Stimulated activated CD8-positive, alpha-beta memory T cell treated with anti-CD3 and anti-CD28 coated beads, Interleukin-12 subunit alpha, Interleukin-12 subunit beta, amount 100 ng/mL, for 1 hour (primary cell): Measurements from ENCODE around the gene ZSCAN23.
"Not testable (repeated sequence)": the region's sequence is repeated elsewhere in the genome, so short reads cannot be mapped to it uniquely, and the experiment has no call there.

ENCODE experiments used
- DNase-seq: peaks from one replicate; pipeline ENCODE4 v3.0.0-alpha.2; 2020; ENCODE audit warnings: low read depth

The ZSCAN23 gene

DNA sequence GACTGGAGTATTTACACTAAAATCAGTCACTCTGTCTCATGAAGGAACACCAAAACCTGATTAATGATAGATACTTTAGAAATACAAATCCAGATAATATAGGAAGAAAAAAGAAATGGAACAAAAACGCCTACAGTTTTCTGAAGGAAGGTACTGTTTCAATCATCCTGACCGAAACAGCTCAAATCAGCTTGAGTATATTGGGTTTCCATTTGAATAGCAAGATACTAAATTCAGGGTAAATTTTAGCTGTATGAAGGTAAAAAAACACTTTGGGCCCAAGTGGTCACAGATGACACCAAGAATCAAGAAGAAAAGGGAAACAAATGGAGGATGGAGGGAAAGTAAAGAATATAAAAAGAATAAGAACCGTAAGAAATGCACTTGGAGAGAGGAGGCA, 6.9 kb downstream of the ZSCAN23 start:
- DNase-seq, result no peak

DNA sequence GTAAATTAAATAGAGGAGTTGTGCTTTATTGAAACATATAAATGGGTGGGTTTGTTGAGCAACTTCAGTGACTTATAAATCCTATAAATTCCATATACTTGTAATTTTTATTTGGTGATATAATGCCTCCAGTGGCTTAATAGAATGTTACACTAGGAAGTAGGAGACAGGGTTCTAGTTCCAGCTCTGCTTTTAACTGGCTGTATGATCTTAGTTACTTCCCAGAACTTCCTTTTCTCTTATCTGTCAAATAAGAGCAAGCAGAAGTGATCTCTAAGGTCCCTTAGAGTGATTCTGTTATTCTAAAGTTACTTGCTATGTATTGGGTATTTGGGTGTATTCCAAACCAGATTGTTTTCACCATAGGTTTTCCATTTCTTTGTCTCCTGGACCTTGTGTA, 10.2 kb downstream of the ZSCAN23 start:
- no peak for DNase-seq

DNA sequence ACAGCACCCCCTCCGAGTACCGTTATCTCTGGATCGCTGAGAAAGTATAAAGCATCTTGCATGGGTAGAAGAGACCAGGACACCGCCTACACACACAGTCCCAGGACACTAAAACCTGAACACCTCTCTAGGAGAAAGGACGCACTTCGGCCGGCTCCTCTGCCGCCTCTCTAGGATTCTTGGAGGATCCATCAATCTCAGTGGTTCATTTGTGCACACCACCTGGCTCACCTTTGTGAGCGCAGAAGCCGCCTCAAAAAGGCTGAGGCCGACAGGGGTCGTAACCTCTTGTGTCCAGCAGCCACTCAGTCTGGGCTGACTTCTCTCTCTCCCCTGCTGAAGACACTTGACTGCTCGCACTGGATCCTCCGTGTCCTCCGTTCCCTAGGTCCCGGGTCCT, 13.5 kb downstream of the ZSCAN23 start:
- DNase-seq, result no peak

DNA sequence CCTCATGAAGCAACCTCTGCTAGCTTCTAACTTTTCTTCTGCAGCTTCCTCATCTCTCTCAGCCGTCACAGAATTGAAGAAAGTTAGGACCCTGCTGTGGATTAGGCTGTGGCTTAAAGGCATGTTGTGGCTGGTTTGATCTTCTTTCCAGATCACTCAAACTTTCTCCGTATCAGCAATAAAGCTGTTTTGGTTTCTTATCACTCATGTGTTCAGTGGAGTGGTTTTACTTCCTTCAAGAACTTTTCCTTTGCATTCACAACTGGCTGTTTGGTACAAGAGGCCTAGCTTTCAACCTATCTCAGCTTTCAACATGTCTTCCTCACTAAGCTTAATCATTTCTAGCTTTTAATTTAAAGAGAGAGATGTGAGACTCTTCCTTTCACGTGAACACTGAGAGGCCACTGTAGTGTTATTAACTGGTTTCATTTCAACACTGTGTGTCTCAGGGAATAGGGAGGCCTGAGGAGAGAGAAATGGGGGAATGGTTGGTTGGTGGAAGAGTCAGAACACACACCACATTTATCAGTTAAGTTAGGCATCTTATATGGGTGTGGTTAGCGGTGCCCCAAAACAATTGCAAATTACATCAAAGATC, 17.2 kb downstream of the ZSCAN23 start:
- no peak for DNase-seq

DNA sequence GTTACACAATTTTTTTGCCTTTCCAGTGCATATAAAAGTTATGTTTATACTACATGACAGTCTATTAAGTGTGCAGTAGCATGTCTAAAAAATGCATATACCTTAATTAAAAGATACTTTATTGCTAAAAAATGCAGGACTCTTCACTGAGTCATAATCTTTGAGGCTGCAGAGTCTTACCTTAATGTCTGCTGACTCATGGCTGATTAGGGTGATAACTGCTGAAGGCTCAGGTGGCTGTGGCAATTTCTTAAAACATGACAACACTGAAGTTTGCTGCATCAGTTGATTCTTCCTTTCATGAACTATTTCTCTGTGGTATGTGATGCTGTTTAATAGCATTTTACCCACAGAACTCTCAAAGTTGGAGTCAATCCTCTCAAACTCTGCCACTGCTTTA, 19.1 kb downstream of the ZSCAN23 start:
- DNase-seq, result no peak

DNA sequence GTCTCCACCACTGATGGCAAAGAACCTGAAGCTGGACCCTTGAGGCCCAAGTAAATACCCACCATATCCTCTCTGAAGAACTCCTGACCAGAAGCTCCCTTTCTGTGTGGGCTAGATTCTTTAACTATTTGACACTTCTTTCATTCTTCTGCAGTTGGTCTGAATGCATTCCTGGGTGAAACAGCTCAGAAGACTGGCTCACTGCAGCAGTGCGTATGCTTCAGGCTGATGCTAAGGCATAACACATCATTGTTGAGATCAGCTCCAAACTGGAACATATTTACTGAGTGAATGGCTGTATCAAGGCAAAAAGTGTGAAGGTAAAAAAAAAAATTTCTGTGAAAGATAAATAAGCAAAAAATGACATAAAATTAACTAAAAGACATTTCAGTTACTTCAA, 19.7 kb downstream of the ZSCAN23 start:
- DNase-seq, result no peak

DNA sequence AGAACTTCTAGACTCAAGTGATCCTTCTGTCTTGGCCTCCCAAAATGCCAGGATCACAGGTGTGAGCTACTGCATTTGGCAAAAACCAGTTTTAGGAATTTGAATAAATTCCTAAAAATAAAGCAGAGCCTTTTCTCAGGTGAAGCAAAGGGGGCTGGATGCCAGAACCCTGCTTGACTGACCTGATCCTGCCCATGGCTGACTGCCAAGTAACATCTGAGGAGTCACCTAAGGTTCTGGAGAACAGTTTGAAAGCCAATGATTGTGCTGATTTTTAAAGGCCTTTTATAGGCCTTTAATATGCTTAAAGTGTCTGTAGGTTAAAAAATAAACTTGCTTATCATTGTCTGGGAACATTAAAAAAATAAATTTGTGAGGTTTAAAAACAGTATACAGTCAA, 29.6 kb downstream of the ZSCAN23 start:
- no peak for DNase-seq

DNA sequence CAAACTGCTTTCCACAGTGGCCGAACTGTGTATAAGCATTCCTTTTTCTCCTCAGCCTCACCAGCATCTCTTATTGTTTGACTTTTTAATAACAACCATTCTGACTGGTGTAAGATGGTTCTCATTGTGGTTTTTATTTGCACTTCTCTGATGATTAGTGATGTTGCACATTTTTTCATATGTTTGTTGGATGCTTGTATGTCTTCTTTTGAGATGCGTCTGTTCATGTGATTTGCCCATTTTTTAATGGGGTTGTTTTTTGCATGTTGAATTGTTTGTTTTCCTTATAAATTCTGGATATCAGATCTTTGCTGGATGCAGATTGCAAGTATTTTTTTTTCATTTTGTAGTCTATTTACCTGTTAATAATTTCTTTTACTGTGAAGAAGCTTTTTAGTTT, 32.5 kb downstream of the ZSCAN23 start:
- no peak for DNase-seq

DNA sequence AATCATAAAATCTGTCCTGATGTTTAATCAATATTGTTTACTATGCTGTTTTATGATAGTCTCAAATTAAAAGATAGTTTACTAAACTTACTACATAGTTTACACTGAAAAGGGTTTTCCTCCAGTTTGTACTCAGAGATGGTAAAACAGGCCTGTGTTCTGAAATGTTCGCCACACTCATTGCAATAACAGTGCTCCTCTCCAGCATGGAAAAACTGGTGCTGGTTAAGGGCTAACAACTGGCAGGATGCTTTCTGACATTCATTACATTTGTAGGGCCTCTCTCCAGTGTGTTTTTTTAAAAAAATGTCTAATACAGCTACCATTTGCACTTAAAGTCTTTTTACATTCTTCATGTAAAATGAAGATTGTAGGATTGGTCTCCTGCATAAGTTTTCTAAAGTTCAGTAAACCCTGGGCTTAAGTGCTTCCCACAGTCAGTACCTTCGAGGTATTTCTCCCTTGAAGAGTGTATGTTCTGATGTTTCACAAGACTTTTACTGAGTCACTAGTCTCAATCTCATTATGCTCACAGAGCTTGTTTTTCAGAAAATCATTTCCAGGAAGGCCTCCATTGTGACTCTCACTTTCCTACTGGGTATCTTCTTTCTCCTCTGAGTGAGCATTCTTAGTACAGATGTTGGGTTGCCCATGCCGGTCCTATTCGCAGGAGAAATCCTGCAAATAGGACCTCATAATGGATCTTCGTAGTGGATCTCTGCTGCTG, 35.1 kb downstream of the ZSCAN23 start:
- DNase-seq, result no peak

DNA sequence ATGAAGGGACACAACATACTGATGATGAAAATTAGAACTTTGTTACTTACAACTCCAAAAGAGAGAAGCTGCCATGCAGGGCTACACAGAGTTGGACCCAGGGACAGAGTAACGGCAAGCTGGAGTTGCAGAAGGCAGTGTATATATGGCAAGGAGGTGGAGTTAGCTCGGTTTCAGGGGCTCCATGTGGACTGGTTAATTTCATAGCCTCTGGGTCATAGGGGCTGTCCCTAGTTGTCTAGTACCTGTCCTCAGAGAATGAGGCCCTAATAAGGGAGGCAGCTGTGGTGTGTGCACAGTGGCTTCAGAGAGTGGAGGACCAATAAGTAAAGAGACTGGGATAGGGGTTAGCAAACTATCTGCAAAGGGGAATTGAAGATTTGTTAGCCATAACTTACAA, 35.9 kb downstream of the ZSCAN23 start:
- no peak for DNase-seq

DNA sequence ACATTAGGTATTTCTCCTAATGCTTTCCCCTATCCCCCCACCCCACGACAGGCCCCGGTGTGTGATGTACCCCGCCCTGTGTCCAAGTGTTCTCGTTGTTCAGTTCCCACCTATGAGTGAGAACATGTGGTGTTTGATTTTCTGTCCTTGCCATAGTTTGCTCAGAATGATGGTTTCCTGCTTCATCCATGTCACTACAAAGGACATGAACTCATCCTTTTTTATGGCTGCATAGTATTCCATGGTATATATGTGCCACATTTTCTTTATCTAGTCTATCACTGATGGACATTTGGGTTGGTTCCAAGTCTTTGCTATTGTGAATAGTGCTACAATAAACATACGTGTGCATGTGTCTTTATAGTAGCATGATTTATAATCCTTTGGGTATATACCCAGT, 39.4 kb downstream of the ZSCAN23 start:
- DNase-seq, result not testable (repeated sequence)

DNA sequence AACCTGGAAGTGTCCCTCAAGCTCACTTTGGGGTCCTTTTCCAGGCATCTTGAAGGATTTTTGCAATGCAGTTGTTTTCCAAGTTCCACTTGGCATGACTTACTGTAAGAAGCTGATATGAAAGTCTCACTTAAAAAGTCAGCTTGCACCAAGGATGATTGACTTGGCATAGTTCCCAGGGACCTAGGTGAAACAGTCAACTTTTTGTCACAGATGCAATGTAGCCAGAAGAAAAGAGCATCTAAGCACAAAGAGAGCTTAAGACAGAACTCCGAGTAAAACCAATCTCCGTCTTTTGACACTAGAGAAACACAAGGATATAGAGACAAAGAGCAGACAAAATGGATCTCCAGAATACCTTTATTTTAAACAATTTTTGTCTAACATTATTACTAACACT, 41.1 kb downstream of the ZSCAN23 start:
- no peak for DNase-seq

DNA sequence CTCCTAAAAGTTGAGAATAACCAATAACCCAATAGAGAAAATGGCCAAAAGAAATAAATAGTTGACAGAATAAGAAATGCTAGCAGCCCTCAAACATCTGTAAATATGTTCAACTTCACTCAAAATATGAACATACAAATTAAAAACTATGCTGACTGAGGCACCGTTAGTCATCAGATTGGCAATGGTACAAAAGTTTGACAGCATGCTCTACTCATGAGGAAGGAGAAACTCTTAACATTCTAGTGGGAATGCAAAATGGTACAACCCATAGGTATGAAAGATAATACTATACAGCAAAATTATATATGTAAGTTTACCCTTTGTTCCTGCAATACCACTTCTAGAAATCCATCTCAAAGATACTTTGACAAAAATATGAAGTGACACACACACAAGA, 42.1 kb downstream of the ZSCAN23 start:
- no peak for DNase-seq

DNA sequence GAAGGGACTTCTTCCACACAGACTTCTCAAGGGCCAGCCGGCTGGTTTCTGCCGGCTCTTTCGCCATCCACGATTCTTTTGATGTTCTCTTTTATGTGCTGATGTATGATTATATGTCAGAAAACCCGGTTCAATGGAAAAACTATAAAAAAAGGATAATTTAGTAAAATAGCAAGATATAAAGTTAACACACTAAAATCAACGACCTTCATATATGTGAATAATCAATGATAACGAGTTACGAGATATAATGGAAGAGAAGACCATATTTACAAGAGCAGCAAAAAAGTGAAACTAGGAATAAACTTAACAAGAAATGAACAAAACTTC, 43.2 kb downstream of the ZSCAN23 start:
- no peak for DNase-seq

DNA sequence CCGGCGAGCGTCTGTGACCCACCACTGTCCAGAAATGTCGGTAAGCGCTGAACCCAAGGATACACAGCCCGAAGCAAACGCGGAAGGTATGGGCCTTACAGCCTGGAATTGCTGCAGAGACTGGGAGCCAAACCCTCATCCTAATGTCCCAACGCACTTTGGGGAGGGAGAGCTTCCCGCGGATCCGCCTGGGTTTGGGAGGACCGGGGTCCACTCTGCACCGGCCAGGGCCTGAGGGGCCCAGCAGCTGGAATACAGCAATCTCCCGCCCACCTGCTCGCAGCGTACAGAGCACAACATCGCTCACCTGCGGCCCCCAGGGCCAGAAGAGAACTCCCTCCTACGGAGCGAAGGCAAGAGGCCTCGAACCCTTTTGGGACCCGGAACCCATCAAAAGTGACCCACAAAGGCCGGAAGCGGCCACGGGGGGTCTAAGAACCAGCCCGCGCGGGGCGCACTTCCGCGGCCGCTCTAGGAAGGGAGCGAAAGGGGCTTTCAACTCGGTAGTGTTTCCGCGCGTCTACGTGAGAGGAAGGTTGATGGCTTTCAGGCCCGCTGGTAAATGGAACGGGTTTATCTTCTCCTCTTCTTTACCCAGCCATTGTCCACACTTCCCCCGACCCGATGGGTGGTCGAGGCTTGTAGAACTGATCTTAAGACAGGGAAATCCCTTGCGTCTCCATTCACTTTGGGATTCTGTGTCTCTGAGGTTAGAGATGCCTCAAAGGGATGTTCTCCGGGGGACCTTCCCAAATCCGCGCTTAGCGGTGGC, 43.8 kb downstream of the ZSCAN23 start, which contains the start of gene ZSCAN12:
TSS of gene ZSCAN12 (minus strand) at position 398 of the 772 bp plus-strand sequence. CDS start 1,342 bp downstream, outside the sequence.
- peak; percentile 80 for DNase-seq

DNA sequence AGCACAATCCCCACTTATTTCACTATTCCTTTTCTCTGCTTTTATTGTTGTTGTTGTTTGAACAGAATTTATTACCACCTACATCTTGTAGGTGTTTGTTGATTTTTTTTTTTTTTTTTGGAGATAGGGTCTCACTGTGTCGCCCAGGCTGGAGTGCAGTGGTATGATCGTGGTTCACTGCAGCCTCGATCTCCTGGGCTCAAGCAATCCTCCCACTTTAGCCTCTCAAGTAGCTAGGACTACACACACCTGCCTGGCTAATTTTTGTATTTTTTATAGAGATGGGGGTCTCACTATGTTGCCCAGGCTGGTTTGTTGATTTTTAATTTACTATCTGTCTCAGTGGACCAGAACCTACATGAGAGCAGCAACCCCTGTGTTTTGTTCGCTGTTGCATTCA, 47.4 kb downstream of the ZSCAN23 start:
- no peak for DNase-seq

DNA sequence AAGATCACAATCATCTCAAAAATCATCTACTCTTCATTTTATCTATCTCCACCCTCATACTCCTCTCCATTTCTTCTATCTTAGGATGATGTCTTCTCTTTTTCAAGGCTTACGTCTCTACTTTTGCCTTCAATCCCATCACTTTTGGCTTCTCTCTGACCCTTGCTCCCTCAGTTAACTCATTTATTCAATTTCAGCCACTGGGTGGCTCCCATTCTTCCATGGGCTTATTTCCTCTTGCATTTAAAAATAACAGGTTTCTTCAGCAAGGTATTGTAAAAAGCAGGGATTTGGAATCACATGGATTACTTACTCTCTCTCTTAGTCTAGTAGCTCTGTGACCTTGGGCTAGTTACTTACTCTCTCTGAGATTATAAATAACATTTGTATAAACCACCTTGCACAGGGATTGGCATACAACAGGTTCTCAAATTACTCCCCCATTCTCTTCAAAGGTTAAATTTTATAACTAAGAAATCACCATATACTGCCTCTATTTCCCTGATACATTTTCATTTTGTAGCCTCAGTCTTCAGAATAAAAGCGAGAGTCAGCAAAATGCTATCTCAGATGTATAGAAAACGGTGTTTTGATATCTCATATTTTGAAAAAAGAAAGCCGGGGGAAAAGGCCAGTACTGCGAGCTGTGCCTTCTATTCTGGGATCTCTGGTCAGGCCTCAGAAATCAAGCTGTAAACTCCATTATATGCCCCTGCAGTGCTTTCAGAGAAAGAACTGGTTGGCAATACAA, 49.2 kb downstream of the ZSCAN23 start:
- no peak for DNase-seq

DNA sequence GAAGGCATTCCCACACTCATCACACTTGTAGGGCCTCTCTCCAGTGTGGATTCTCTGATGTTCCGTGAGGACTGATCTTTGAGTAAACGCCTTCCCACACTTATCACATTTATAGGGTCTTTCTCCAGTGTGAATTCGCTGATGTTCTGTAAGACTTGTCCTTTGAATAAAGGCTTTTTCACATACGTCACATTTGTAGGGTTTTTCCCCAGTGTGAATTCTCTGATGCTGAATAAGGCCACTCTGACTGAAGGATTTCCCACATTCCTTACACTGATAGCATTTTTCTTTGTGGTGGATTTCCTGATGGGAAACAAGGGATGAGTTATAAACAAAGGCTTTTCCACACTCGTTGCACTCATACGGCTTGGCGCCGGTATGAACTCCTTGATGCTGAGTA, 52.6 kb downstream of the ZSCAN23 start:
- DNase-seq, result no peak

DNA sequence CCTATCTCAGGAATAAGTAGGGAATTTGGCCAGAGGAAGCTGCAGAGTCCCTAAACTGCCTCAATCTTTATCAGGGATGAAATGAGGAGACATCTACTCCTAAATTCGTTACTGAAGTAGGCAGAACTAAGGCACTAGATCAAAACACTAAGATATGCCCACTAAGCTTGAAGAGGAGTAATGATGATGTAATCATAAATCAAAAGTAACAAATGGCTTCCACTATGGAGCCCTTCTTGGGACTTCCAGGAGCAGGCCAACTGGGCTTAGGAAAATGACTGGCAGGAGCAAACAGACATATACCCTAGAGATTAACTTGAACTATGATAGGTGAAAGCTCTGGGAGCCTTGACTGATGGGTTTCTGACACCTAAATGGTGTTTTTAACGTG, 59.2 kb downstream of the ZSCAN23 start:
- DNase-seq, result no peak

DNA sequence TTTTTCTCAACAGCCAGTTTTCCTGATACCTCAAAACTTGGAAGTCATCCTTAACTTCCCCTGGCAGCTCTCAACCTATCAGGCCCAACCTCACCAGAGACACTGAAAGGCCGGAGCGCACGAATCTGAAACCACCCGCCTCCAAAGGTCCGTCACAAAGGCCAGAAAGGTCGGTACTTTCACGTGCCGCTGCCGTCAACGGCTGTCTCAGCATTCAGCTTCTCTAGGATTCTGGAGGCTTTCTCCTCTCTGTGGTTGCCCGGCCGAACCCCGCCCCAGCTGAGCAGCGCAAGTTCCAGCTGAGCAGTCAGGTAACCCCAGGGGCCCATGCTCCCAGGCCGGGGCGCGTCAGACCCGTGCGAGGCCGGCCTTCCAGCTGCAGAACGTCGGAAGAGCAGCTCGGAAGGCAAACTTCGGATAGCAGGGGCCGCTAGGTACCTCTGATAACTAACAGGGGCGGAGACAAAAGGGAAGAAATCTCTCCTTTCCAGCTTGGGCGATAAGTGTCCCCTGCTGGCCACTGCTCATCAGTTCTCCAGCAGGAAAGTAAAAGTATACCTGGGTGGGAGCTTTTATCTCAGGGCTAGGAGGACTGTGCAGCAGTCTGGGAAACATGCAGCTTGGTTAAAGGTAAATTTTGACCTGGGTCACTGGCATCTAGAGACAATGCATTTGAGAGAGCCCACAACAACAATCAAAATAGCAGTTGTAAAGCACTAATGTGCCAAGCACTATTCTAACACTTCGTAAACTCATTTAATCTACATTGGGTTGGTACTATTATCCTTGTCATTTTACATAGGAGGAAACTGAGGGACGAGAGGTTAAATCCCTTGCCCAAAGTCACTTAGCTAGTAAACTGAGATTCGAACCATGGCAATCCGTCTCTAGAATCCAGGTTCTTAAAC, 59.8 kb downstream of the ZSCAN23 start:
- DNase-seq, result no peak
